Fibroblast of lung (primary cell): ENCODE data around the gene SETBP1.

Experiments used
- CTCF ChIP-seq, 2 donors: IDR thresholded peaks in 1 of 2; conservative IDR thresholded peaks in 1 of 2; 1 replicate in 1 of 2; 2 replicates in 1 of 2; pipeline ENCODE4 v1.5.1; 2011 to 2012; ENCODE audit warnings: low read length in 2 of 2, control low read depth in 1 of 2, inconsistent platforms in 1 of 2, low read depth in 1 of 2, mild to moderate bottlenecking in 1 of 2
- EZH2 ChIP-seq: IDR thresholded peaks from 2 replicates; pipeline ENCODE4 v1.5.1; 2012; ENCODE audit warnings: low read length, control low read depth, mild to moderate bottlenecking; ENCODE audit errors: missing control alignments

DNA sequence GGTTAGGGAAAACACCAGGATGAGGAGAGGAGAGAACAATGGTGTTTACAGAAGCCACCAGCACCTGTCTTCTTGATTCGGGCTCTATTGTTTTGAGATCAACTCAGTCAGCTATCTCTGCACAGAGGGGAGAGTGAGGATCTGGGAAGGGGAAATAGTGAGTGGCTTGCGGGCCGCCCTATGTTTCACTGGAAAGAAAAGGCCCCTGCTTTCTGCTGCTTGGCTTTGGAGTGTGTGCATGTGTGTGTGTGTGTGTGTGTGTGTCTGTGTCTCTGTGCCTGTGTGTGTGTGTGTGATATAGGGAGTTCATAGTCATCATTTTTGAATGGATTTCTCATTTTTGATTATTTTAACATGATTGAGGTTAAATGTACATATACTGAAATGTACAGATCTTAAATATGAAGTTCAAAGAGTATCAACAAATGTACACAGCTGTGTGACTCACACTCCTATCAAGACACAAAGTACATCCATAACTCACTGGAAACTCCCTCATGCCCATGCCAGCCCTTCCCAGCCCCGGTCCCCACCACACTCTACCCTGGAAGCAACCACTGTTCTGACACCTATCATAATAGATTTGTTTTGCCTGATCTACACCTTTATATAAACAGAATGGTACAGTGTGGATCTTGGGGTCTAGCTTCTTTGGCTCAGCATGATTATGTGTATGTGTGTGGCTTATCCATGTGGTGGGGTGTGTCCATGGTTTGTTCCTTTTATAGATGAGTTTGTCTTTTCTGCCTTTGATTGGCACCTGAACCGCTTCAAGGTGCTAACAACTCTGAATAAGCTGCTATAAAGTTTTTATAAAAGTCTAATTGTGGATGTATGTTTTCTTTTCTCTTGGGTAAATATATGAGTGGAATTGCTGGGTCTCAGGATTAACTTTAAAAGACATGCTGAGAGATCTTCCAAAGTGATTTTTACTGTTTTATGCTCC is 258.3 kb downstream of the SETBP1 start:
- no peak for TF ChIP-seq CTCF (conservative IDR thresholded peaks at IDR 0.05 in 1 of 2, IDR thresholded peaks at IDR 0.05 in 1 of 2; ENCODE audit: low read depth in 1 of 2, low read length in 2 of 2)
- no peak for TF ChIP-seq EZH2
